Coronary artery (tissue), 2 donors: ENCODE data around the gene ISYNA1.
A peak's percentile ranks its signal among the peaks of the same experiment; 100 is the strongest.

Experiments used
- DNase-seq: peaks from one replicate; pipeline ENCODE4 v3.0.0-alpha.2; 2017; ENCODE audit warnings: low spot score
- H3K27ac ChIP-seq, 2 donors: fragments of 200-600 bp; sonication (generic); one replicate each; pipeline ENCODE4 v1.5.1; 2016 to 2019
- H3K4me3 ChIP-seq: fragments of 200-600 bp; sonication (generic); 2 replicates; pipeline ENCODE4 v1.5.1; 2016; ENCODE audit warnings: mild to moderate bottlenecking, moderate library complexity
- TF ChIP-seq, protein P1 (sequence below): fragments of 200-600 bp; sonication (generic); IDR thresholded peaks from one replicate; pipeline ENCODE4 v1.5.1; 2019; ENCODE audit warnings: antibody characterized with exemption

Gene ISYNA1

DNA sequence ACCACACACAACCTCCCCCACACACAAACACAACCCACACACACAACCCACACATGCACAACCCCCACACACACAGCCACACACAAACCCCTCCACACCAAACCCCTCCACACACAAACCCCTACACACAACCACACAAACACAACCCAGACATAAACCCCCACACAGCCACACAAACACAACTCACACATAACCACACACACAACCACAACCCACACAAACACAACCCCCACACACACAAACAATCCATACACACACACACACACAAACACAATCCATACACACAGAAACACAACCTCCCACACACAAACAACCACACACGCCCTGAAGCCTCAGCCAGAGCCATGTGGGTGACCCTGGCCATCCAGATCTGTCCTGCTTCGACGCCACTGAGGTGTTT, 30.0 kb upstream of the ISYNA1 start:
- TF ChIP-seq, protein P1, sequence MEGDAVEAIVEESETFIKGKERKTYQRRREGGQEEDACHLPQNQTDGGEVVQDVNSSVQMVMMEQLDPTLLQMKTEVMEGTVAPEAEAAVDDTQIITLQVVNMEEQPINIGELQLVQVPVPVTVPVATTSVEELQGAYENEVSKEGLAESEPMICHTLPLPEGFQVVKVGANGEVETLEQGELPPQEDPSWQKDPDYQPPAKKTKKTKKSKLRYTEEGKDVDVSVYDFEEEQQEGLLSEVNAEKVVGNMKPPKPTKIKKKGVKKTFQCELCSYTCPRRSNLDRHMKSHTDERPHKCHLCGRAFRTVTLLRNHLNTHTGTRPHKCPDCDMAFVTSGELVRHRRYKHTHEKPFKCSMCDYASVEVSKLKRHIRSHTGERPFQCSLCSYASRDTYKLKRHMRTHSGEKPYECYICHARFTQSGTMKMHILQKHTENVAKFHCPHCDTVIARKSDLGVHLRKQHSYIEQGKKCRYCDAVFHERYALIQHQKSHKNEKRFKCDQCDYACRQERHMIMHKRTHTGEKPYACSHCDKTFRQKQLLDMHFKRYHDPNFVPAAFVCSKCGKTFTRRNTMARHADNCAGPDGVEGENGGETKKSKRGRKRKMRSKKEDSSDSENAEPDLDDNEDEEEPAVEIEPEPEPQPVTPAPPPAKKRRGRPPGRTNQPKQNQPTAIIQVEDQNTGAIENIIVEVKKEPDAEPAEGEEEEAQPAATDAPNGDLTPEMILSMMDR, result no peak
- no peak for DNase-seq
- Histone ChIP-seq H3K27ac (peak overlapping the region in 1 of 2 donors; percentile 89), H3K4me3 (no peak overlapping the region)

DNA sequence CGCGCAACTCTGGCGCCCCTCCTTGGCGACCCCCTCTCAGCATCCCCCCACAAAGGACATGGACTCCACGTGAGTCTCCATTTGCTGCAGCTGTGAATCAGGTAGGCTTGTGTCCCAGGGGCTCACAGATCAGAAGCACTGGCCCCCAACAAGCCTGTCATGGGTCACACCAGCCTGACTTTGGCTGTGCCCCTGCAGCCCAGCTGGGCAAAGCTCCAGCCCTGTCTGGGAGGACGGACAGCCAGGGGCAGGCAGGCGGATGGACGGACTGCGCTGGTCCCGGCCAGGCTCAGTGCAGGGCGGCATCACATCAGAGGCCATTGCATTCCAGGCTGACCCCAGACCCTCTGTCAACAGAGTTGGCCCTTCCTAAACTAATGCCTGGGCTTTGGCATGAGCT, 28.4 kb upstream of the ISYNA1 start:
- TF ChIP-seq, protein P1, result no peak
- peak overlapping the region; percentile 7 to 89 for H3K27ac ChIP-seq
- no peak for DNase-seq
- H3K4me3 ChIP-seq, result no peak overlapping the region

DNA sequence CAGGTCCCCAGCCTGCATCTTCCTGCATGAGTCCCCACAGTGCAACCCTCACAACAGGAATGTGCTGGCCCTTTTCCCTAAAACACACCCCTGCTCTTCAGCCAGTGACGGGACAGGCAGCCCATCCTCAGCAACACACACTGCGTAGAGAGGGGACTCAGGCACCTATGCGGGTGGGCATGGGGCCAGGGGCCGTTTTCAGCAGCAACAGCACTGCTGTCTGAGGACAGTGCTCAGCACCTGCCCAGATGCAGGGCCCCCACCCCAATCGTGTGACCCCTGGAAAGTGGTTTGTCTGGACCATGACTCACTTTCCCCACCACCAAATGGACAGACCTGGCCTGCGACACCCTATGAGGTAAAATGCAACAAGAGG, 28.0 kb upstream of the ISYNA1 start:
- Histone ChIP-seq H3K4me3 (no peak overlapping the region), H3K27ac (peak overlapping the region in 1 of 2 donors; percentile 89)
- no peak for DNase-seq
- TF ChIP-seq, protein P1, result no peak

DNA sequence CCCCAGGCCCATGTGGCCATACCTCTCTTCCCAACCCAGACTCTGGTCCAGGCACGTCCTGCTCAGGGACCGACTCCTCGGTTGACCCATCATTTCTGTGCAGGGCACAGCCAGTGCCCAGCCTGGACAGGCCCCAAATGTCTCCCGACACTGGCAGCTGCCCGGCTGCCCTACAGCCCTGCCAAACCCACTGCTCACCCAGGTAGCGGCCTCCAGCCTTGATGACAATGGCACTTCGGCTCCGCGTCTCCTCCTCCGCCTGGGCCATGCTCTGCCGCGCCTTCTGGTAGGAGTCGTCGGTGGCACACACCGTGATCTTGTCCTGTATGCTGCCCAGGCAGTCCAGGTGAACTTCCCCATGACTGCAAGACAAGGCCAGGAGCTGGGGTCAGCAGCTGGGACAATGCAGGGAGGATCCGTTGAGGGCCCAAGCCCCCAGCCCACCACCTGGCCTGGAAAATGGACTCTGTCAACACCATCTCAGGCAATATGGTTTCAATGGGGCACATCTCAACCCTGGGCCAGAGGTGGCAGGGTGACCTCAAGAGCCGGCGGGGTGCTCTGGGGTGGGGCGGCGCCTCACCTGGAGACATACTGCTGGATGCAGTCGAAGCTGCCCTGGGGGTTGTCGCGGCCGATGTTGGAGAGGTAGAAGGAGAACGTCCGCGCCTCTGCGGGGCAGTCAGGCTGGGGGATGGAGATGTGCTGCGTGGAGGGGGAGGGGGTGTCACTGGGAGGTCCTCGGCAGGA, 27.5 kb upstream of the ISYNA1 start:
- Histone ChIP-seq H3K4me3 (no peak overlapping the region), H3K27ac (peak overlapping the region; percentile 88 to 89)
- DNase-seq, result no peak
- TF ChIP-seq, protein P1, result no peak

DNA sequence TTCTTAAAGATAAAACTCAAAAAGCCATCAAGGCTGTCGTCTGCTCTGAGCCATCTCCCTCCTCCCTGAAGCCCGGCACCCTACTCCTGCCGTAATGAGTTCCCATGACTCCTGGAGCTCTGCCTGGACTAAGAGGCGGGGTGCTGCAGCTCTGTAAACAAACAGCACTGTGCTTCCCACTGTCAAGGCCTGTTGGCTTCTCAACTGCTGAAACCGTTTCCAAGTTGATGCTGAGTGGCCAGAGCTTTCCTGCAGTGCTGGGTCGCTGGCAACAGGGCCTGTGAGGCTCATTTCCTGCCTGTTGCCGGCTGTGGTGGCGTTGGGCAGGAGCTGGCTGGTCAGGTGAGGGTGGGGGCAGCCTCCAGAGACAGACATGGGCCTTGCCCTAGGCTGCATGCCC, 26.7 kb upstream of the ISYNA1 start:
- peak overlapping the region; percentile 88 to 89 for H3K27ac ChIP-seq
- TF ChIP-seq, protein P1, result no peak
- H3K4me3 ChIP-seq, result peak overlapping the region; percentile 2
- DNase-seq, result peak; percentile 89

DNA sequence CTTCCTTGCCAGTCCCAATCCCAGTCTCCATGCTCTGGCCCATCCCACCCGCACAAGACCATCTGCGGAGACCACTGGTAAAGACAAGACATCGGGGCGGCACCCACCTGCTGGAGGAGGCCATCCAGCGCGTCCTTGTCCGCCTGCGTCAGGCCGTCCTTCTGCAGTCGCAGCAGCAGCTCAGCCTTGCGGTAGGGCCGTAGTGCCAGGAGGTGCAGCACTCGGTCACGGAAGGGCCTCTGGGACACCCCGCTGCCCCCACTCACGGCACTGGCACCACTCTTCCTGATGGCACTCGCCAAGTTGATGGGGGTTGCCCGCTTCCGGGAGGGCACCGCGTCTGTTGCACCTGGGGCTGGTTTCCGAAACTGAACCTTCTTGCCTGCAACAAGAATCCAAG, 23.5 kb upstream of the ISYNA1 start:
- H3K27ac ChIP-seq, result peak overlapping the region; percentile 68 to 98
- DNase-seq, result no peak

More for the DNA sequence above, 23.5 kb upstream of the ISYNA1 start:
- H3K4me3 ChIP-seq, result no peak overlapping the region
- TF ChIP-seq, protein P1, result no peak
